Esophagus mucosa (tissue), 1 donor: ENCODE data around the gene TRMT1. TPM values are rescaled to one million over a fixed set of nuclear protein-coding genes. Genes with fewer than 3 reads are reported as not detected.
A peak's percentile ranks its signal among the peaks of the same experiment; 100 is the strongest.

Experiments
- ATAC-seq: fragments of 200-7000 bp; cut with Tn5 transposase; one replicate; pipeline ENCODE4 v1.9.1; 2020
- total RNA-seq: library from RNA; stranded (reverse); gene quantifications from one replicate; pipeline ENCODE4 v1.2.4, GENCODE V29; 2023
- donor health status: DM: yes; HTN: yes; CAD: no.

Gene TRMT1
- total RNA-seq, 1 donor from 2014 or later, result 23.8 TPM

GRCh38 chr19:13122980-13123957 is 6.7 kb upstream of the TRMT1 start:
- no peak for ATAC-seq

GRCh38 chr19:13122275-13122878 is 5.8 kb upstream of the TRMT1 start:
- no peak for ATAC-seq

GRCh38 chr19:13121551-13122274 is 5.2 kb upstream of the TRMT1 start:
- no peak for ATAC-seq

GRCh38 chr19:13120817-13121216 is 4.3 kb upstream of the TRMT1 start:
- ATAC-seq, result no peak

- ATAC-seq, result no peak
These were observed 3.5 kb upstream of the TRMT1 start for GRCh38 chr19:13120031-13120430.

- ATAC-seq, result no peak
These were observed 3.1 kb upstream of the TRMT1 start for GRCh38 chr19:13119627-13120026.

- ATAC-seq, result peak; percentile 10
These were observed 2.1 kb upstream of the TRMT1 start for GRCh38 chr19:13118424-13119193.

- peak; percentile 85 for ATAC-seq
These were observed 1.4 kb upstream of the TRMT1 start, which contains the start of gene NACC1 for GRCh38 chr19:13117772-13118423. TSS of gene NACC1 (plus strand) at chr19:13118264. CDS start at chr19:13135208, 16,944 bp downstream.

GRCh38 chr19:13117176-13117771 is 734 bp upstream of the TRMT1 start:
- ATAC-seq, result no peak

GRCh38 chr19:13115936-13116281 is 631 bp downstream of the TRMT1 start:
- no peak for ATAC-seq

- ATAC-seq, result no peak
These were observed 4.0 kb downstream of the TRMT1 start for GRCh38 chr19:13112555-13112954.

GRCh38 chr19:13110099-13110610 is 6.4 kb downstream of the TRMT1 start:
- no peak for ATAC-seq

- no peak for ATAC-seq
These were observed 7.0 kb downstream of the TRMT1 start for GRCh38 chr19:13109361-13110098.

- no peak for ATAC-seq
These were observed 11.5 kb downstream of the TRMT1 start for GRCh38 chr19:13104848-13105711.

GRCh38 chr19:13104360-13104847 is 12.1 kb downstream of the TRMT1 start:
- peak; percentile 42 for ATAC-seq

GRCh38 chr19:13103581-13104359 is 12.8 kb downstream of the TRMT1 start:
- no peak for ATAC-seq

- ATAC-seq, result peak; percentile 42
These were observed 13.6 kb downstream of the TRMT1 start, which contains the start of gene LYL1 for GRCh38 chr19:13102666-13103580. TSS of gene LYL1 (minus strand) at chr19:13102858. CDS start at chr19:13101171, 1,687 bp downstream.
